ENCODE data around the gene PRR22. TPM values are rescaled to one million over a fixed set of nuclear protein-coding genes. Genes with fewer than 3 reads are reported as not detected.
"Not testable (repeated sequence)": the region's sequence is repeated elsewhere in the genome, so short reads cannot be mapped to it uniquely, and the experiment has no call there.

PRR22 gene
- total and polyA plus RNA-seq, 2 donors (not counting 3 experiments of a cell fraction or from before 2014, with no cell fraction given): 1.4 to 3.4 TPM

DNA sequence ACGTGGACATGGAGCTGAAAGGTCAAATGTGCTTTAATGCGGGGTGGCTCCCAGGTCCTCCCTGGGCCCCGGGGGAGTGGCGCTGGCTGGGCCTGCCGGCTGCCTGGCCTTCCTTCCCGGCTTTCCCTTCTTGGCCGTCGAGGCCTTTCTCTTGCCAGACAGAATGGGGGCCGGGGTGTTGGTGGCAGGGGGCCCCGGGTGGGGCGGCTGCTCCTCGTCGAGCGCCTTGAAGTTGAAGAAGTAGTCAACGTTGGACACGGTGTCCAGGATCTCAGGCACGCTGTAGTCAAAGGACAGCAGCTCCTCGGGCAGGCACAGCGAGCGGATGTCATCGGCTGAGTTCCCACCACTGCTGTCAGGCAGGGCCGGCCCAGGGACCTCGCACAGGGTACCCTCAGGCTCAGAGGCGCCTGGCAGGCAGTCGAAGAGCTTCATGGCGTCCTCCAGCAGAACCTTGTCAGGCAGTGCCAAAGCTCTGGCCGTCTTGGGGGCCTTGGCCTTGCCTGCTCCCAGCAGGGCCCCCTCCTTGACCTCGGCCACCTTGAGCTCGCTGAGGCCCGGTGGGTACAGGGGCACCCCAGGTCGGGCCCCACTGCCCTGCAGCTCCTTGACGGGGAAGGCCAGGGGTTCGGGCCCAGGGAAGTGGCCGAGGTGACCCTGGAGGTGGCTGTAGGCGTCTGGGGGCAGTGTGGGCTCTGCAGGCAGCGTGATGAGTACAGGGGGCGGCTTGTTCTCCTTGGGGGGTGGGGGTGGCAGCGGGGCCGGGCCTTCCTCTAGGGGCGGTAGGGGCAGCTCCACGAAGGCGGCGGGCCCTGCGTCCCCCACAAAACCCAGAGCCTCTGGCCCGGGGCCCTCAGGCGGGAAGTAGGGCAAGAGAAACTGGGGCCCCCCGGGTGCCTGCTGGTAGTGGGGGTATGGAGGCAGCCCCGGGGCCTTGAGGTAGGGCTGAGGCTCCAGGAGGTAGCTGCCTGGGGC, 1.3 kb downstream of the PRR22 start:
- Histone ChIP-seq H4K20me1 (replicated peaks; ENCODE audit: control insufficient read depth, extremely low read depth, insufficient read depth, low read length) (no peaks in the 10 kb centered on the region), H3K36me3 (ENCODE audit: control insufficient read depth in 2 of 2, extremely low read depth in 1 of 2, insufficient read depth in 2 of 2, low read length in 2 of 2) (peaks cover 4 to 26% of the 10 kb centered on the region in 2 experiments), H3K4me1 (ENCODE audit: control insufficient read depth, extremely low read depth, insufficient read depth, low read length) (no peaks in the 10 kb centered on the region), H3K9ac (replicated peaks; ENCODE audit: extremely low read depth, insufficient read depth, low read length) (no peak overlapping the region), H3K4me2 (ENCODE audit: insufficient read depth, low read length) (no peak overlapping the region), H3K27ac (ENCODE audit: insufficient read depth, low read depth, low read length) (no peak overlapping the region), H3K9me1 (replicated peaks; ENCODE audit: control insufficient read depth, extremely low read depth, insufficient read depth, low read length) (no peaks in the 10 kb centered on the region), H3K79me2 (ENCODE audit: control insufficient read depth, insufficient read depth, low read length) (no peaks in the 10 kb centered on the region), H2AFZ (ENCODE audit: low read depth, low read length) (no peak overlapping the region), H3K9me3 (replicated peaks; ENCODE audit: control insufficient read depth, insufficient read depth, low read length) (no peaks in the 10 kb centered on the region), H3K4me3 (replicated peaks in 1 of 3; ENCODE audit: insufficient read depth in 1 of 3, low read depth in 1 of 3, low read length in 3 of 3) (no peak overlapping the region), H3K27me3 (ENCODE audit: control insufficient read depth in 2 of 2, insufficient read depth in 2 of 2, low read length in 2 of 2) (no peaks in the 10 kb centered on the region)
- no peak for TF ChIP-seq GATA2 (IDR thresholded peaks at IDR 0.05; ENCODE audit: insufficient read depth, insufficient read length, low read depth, low read length)
- FAIRE-seq (no peak), DNase-seq (ENCODE audit: low read depth, low spot score) (no peak)
- POLR2A ChIA-PET: interaction anchor here (0.6 kb wide), 1 partner anchor 62 kb away, joined by 5 read pairs; no protein-coding TSS in a partner anchor
- intact Hi-C loops (cut with micrococcal nuclease) (no loop called here), dilution Hi-C loops (cut with MboI; ENCODE audit: extremely low pct_ligation_motif_present, low sequenced_read_pairs) (no loop called here)
- BruUV-seq (replicated peaks): no TSS peak
- CTCF ChIA-PET: interaction anchor here (1.6 kb wide), 1 partner anchor 21 kb away, joined by 7 read pairs; no protein-coding TSS in a partner anchor

GRCh38 chr19:5782322-5782721, 2.2 kb downstream of the PRR22 start:
- H3K27ac ChIP-seq (ENCODE audit: insufficient read depth, low read depth, low read length): no peak overlapping the region
- POLR2A ChIA-PET: interaction anchor here (0.6 kb wide), 1 partner anchor 61 kb away, joined by 5 read pairs; no protein-coding TSS in a partner anchor
- no peaks in the 10 kb centered on the region for H3K9me3 ChIP-seq (replicated peaks; ENCODE audit: control insufficient read depth, insufficient read depth, low read length)
- no peak overlapping the region for H3K9ac ChIP-seq (replicated peaks; ENCODE audit: extremely low read depth, insufficient read depth, low read length)
- H3K4me2 ChIP-seq (ENCODE audit: insufficient read depth, low read length): no peak overlapping the region
- H3K4me3 ChIP-seq (replicated peaks in 1 of 3; ENCODE audit: insufficient read depth in 1 of 3, low read depth in 1 of 3, low read length in 3 of 3): no peak overlapping the region
- FAIRE-seq (no peak), DNase-seq (ENCODE audit: low read depth, low spot score) (no peak)
- CTCF ChIA-PET: no interaction called here
- dilution Hi-C loops (cut with MboI; ENCODE audit: extremely low pct_ligation_motif_present, low sequenced_read_pairs): no loop called here
- TF ChIP-seq POLR2AphosphoS5 (IDR thresholded peaks at IDR 0.05; ENCODE audit: insufficient read depth, low read depth, low read length): no peak
- no peak for TF ChIP-seq FOS (IDR thresholded peaks at IDR 0.05; ENCODE audit: borderline replicate concordance, insufficient read depth, low read length)
- no peak for TF ChIP-seq EZH2 (IDR thresholded peaks at IDR 0.05; ENCODE audit: borderline replicate concordance, low read depth, low read length, severe bottlenecking)
- TF ChIP-seq POLR2A (IDR thresholded peaks at IDR 0.05; ENCODE audit: low read depth, low read length): no peak
- TF ChIP-seq, protein P1, sequence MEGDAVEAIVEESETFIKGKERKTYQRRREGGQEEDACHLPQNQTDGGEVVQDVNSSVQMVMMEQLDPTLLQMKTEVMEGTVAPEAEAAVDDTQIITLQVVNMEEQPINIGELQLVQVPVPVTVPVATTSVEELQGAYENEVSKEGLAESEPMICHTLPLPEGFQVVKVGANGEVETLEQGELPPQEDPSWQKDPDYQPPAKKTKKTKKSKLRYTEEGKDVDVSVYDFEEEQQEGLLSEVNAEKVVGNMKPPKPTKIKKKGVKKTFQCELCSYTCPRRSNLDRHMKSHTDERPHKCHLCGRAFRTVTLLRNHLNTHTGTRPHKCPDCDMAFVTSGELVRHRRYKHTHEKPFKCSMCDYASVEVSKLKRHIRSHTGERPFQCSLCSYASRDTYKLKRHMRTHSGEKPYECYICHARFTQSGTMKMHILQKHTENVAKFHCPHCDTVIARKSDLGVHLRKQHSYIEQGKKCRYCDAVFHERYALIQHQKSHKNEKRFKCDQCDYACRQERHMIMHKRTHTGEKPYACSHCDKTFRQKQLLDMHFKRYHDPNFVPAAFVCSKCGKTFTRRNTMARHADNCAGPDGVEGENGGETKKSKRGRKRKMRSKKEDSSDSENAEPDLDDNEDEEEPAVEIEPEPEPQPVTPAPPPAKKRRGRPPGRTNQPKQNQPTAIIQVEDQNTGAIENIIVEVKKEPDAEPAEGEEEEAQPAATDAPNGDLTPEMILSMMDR (IDR thresholded peaks at IDR 0.05; ENCODE audit: extremely low read depth in 1 of 2, insufficient read depth in 1 of 2, low read depth in 1 of 2, low read length in 2 of 2): no peak
- no peak for TF ChIP-seq JUN (IDR thresholded peaks at IDR 0.05; ENCODE audit: borderline replicate concordance, insufficient read depth, insufficient read length, low read depth)
- H3K4me1 ChIP-seq (ENCODE audit: control insufficient read depth, extremely low read depth, insufficient read depth, low read length): no peaks in the 10 kb centered on the region
- peaks cover 4 to 19% of the 10 kb centered on the region in 2 experiments for H3K36me3 ChIP-seq (ENCODE audit: control insufficient read depth in 2 of 2, extremely low read depth in 1 of 2, insufficient read depth in 2 of 2, low read length in 2 of 2)
- intact Hi-C loops (cut with micrococcal nuclease): no loop called here
- H3K27me3 ChIP-seq (ENCODE audit: control insufficient read depth in 2 of 2, insufficient read depth in 2 of 2, low read length in 2 of 2): no peaks in the 10 kb centered on the region
- H3K79me2 ChIP-seq (ENCODE audit: control insufficient read depth, insufficient read depth, low read length): no peaks in the 10 kb centered on the region
- no peaks in the 10 kb centered on the region for H3K9me1 ChIP-seq (replicated peaks; ENCODE audit: control insufficient read depth, extremely low read depth, insufficient read depth, low read length)
- H2AFZ ChIP-seq (ENCODE audit: low read depth, low read length): no peak overlapping the region
- BruUV-seq (replicated peaks): no TSS peak
- no peaks in the 10 kb centered on the region for H4K20me1 ChIP-seq (replicated peaks; ENCODE audit: control insufficient read depth, extremely low read depth, insufficient read depth, low read length)

DNA sequence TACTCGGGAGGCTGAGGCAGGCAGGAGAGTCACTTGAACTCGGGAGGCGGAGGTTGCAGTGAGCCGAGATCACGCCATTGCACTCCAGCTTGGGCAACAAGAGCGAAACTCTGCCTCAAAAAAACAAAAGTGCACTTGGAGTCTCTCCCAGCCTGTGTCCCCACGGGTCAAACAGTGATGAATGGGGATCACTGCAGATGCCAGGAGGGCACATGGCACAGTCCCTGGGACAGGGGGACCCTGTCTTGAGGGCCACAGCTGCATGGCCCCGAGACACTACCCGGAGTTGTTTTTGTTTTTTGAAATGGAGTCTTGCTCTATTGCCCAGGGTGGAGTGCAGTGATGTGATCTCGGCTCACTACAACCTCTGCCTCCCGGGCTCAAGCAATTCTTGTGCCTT, 3.6 kb downstream of the PRR22 start:
- H3K9me3 ChIP-seq (replicated peaks; ENCODE audit: control insufficient read depth, insufficient read depth, low read length); H3K27me3 ChIP-seq (ENCODE audit: control insufficient read depth in 2 of 2, insufficient read depth in 2 of 2, low read length in 2 of 2); H2AFZ ChIP-seq (ENCODE audit: low read depth, low read length); H3K9ac ChIP-seq (replicated peaks; ENCODE audit: extremely low read depth, insufficient read depth, low read length); dilution Hi-C loops (cut with MboI; ENCODE audit: extremely low pct_ligation_motif_present, low sequenced_read_pairs); intact Hi-C loops (cut with micrococcal nuclease); DNase-seq (ENCODE audit: low read depth, low spot score); BruUV-seq (replicated peaks); H3K4me3 ChIP-seq (replicated peaks in 1 of 3; ENCODE audit: insufficient read depth in 1 of 3, low read depth in 1 of 3, low read length in 3 of 3); H3K9me1 ChIP-seq (replicated peaks; ENCODE audit: control insufficient read depth, extremely low read depth, insufficient read depth, low read length); H4K20me1 ChIP-seq (replicated peaks; ENCODE audit: control insufficient read depth, extremely low read depth, insufficient read depth, low read length); H3K4me2 ChIP-seq (ENCODE audit: insufficient read depth, low read length); FAIRE-seq; H3K4me1 ChIP-seq (ENCODE audit: control insufficient read depth, extremely low read depth, insufficient read depth, low read length); H3K27ac ChIP-seq (ENCODE audit: insufficient read depth, low read depth, low read length); H3K79me2 ChIP-seq (ENCODE audit: control insufficient read depth, insufficient read depth, low read length): not testable (repeated sequence)
- CTCF ChIA-PET: interaction anchor here (1.2 to 1.7 kb wide), 2 partner anchors 23 to 28 kb away, joined by 3 to 4 read pairs; no protein-coding TSS in a partner anchor
- H3K36me3 ChIP-seq (ENCODE audit: control insufficient read depth in 2 of 2, extremely low read depth in 1 of 2, insufficient read depth in 2 of 2, low read length in 2 of 2): peaks cover 0 to 11% of the 10 kb centered on the region in 2 experiments
- POLR2A ChIA-PET: interaction anchor here (0.7 kb wide), 1 partner anchor 62 kb away, joined by 3 read pairs; no protein-coding TSS in a partner anchor

Data from endothelial cell of umbilical vein (primary cell).